C4-2B (cell line): ENCODE results near the gene MED8.
"Not testable (repeated sequence)": the region's sequence is repeated elsewhere in the genome, so short reads cannot be mapped to it uniquely, and the experiment has no call there.

Source experiments
- H3K27ac ChIP-seq: fragments of 450-650 bp; 2 replicates; pipeline ENCODE4 v1.5.1; 2017
- CTCF ChIP-seq: fragments of 450-650 bp; conservative IDR thresholded peaks from 2 replicates; pipeline ENCODE4 v1.5.1; 2017; ENCODE audit warnings: mild to moderate bottlenecking
- ZFX ChIP-seq: fragments of 450-650 bp; IDR thresholded peaks from 2 replicates; pipeline ENCODE4 v1.6.1; 2017

The MED8 gene

GRCh38 chr1:43377831-43378230, 11.8 kb downstream of the MED8 start:
- TF ChIP-seq CTCF (no peak), ZFX (no peak)
- no peak overlapping the region for H3K27ac ChIP-seq

DNA sequence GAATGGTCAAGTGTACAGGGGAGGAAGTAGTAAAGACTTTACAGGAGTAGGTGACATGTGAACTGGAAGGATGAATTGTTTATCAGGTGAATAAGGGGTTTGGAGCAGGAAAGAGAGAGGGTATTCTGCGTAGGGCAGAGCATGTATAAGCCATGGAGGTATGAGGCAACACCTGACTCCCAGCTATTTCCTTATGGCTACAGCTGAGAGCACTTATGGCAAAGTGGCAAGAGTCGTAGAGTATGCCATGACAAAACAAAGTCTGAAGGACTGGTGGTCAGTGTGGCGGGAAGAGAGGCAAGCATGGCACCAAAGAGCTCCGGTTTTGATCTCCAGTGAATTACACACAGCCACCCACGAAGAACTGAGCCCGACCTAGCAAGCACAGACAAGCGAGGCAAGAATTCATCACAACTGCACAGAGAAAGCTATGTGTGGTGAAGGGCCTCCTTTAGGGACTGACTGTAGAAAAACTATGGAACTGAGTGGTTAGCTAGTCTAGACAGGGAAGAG, 12.8 kb downstream of the MED8 start:
- H3K27ac ChIP-seq, result no peak overlapping the region
- TF ChIP-seq CTCF (no peak), ZFX (no peak)

DNA sequence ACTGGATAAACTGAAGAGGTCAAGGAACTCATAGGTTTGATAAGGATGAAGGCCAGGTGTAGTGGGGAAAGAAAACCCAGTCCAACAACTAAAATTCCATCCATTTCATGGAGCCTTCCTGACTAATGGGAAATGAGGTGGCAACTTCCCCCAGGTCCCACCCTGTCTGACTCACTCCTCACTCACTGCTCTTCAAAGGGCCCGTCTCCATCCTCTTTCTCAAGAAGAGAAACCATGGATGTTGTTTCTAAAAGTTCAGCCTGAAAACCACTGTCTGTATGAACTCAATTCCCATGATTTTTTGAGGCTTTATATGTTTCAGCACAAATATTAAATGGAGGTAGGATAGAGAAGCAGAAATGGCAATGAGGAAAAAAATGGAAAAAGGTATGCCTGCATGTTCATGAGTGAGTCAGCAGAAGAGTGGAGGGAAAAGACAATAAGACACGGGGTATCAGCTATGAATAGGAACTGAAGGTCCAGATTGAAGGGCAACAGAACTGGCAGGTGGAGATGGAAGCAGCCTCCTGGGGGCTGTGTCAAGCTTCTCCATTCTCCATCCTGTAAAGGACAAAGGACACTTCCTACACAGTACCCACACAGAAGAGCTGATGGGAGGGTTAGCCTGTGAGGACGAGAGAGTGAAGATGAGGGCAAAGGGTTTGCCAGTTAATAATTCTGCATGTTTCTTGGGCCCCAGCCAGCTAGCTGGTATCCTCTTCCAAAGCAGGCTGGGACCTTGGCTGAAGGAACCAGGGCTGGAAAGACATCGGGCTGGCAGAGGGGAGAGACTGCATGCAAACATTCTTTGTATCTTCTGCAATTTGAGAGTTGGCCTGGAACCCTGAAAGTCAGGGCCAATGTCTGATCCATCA, 16.3 kb downstream of the MED8 start:
- no peak overlapping the region for H3K27ac ChIP-seq
- TF ChIP-seq ZFX, result no peak
- no peak for TF ChIP-seq CTCF

DNA sequence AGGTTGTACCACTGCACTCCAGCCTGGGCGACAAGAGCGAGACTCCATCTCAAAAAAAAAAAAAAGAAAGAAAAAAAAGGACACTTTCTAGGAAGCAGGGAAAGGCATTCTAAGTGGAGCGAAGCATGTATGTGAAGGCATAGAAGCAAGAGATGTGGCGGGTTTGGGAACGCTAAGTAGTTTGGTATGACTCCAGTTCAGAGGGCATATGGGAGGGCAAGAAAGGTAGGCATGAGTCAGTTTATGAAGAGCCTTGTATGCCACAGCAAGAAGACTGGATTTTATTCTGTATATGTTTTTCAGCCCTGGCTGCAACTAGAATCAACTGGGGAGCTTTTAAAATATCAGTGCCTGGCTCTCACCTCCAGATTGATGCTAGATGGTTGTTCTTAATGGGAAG, 17.4 kb downstream of the MED8 start:
- TF ChIP-seq CTCF, result no peak
- no peak for TF ChIP-seq ZFX
- no peak overlapping the region for H3K27ac ChIP-seq

DNA sequence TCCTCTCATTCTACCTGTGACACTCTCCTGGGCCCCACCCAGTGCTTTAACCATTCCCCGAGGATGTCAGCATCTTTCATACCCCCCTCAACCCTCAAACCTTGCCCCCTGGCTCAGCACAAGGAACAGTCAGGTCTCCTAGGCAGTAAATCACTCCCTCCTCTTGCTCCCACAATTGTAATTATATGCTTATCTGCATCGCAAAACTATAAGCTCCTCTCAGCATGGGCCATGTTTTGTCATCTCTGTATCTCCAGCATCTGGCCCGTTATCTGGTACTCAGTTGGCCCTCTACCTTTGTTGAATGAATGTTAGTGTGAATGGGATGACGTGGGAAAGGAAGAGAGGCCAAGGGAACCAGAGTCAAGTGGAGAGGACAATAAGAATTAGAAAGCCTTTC, 19.0 kb downstream of the MED8 start:
- no peak for TF ChIP-seq ZFX
- no peak for TF ChIP-seq CTCF

DNA sequence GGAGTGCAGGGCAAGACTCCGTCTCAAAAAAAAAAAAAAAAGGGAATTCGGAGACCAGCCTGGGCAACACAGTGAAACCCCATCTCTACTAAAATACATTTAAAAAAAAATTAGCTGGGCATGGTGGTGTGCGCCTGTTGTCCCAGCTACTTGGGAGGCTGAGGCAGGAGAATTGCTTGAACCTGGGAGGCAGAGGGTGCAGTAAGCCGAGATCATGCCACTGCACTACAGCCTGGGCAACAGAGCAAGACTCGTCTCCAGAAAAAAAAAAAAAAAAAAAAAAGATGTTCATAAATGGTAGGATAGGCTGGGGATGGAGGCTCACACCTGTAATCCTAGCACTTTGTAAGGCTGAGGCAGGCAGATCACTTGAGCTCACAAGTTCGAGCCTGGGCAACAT, 19.8 kb downstream of the MED8 start:
- not testable (repeated sequence) for H3K27ac ChIP-seq

More for the DNA sequence above, 19.0 kb downstream of the MED8 start:
- no peak overlapping the region for H3K27ac ChIP-seq

DNA sequence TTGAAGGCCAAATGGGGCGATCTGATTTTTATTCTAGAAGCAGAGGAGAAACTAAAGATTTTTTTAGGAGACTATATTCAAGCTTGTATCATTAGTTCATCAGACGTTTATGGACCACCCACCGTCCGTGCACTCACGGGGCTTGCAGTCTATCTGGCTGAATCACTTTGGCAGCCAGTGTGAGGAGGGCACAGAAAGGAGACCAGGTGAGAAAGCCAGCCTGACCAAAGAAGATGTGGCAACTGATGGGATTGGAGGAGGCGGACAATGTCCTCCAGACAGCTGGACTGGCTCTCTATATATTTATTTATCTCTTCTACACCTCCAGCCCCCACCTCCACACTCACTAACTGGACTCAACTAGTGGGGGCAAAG, 21.0 kb downstream of the MED8 start:
- TF ChIP-seq ZFX (no peak), CTCF (no peak)
- H3K27ac ChIP-seq, result peak overlapping the region; percentile 97
